Fibroblast of the aortic adventitia (primary cell): ENCODE data around the gene RASSF8. TPM values are rescaled to one million over a fixed set of nuclear protein-coding genes. Genes with fewer than 3 reads are reported as not detected.
"Not testable (repeated sequence)": the region's sequence is repeated elsewhere in the genome, so short reads cannot be mapped to it uniquely, and the experiment has no call there.

Experiments
- DNase-seq: peaks from one replicate; pipeline ENCODE4 v3.0.0-alpha.2; 2010; ENCODE audit warnings: low read depth
- H3K4me3 ChIP-seq: 2 replicates; pipeline ENCODE4 v1.5.1; 2011; ENCODE audit warnings: low read depth, mild to moderate bottlenecking, control low read depth, low read length, moderate library complexity
- CTCF ChIP-seq: IDR thresholded peaks from 2 replicates; pipeline ENCODE4 v1.5.1; 2011; ENCODE audit warnings: mild to moderate bottlenecking, low read length, control low read depth, inconsistent platforms; ENCODE audit not compliant: insufficient read depth
- total RNA-seq: library from RNA; depleted of rRNA; stranded (reverse); fragments of >200 nt; gene quantifications from 2 replicates; pipeline ENCODE4 v1.2.3, GENCODE V29; 2012; ENCODE audit warnings: low replicate concordance

RASSF8 gene
- total RNA-seq, 1 donor = 128 TPM

DNA sequence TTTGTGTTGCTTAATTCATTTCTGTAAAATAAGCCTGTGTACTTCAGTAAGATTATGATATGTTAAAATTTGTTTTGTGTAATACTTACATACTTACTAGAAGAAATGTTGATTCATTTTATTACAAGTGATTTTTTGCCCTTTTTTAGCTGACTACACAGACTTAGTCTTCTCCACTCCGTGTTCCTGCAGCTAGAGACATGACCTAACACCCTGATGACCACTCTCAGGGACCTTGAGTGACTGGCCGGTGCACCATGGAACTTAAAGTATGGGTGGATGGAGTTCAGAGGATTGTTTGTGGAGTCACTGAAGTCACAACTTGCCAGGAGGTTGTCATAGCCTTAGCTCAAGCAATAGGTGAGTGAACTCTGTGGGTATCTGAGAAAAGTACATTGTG, 96.6 kb downstream of the RASSF8 start:
- no peak overlapping the region for H3K4me3 ChIP-seq
- TF ChIP-seq CTCF = no peak
- DNase-seq = no peak

GRCh38 chr12:26056335-26056734, 97.9 kb downstream of the RASSF8 start:
- no peak overlapping the region for H3K4me3 ChIP-seq
- TF ChIP-seq CTCF = no peak
- peak; percentile 58 for DNase-seq

DNA sequence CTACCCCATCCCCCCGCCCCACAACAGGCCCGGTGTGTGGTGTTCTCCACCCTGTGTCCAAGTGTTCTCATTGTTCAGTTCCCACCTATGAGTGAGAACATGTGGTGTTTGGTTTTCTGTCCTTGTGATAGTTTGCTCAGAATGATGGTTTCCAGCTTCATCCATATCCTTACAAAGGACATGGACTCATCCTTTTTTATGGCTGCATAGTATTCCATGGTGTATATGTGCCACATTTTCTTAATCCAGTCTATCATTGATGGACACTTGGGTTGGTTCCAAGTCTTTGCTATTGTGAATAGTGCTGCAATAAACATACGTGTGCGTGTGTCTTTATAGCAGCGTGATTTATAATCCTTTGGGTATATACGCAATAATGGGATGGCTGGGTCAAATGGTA, 98.8 kb downstream of the RASSF8 start:
- H3K4me3 ChIP-seq, DNase-seq: not testable (repeated sequence)

DNA sequence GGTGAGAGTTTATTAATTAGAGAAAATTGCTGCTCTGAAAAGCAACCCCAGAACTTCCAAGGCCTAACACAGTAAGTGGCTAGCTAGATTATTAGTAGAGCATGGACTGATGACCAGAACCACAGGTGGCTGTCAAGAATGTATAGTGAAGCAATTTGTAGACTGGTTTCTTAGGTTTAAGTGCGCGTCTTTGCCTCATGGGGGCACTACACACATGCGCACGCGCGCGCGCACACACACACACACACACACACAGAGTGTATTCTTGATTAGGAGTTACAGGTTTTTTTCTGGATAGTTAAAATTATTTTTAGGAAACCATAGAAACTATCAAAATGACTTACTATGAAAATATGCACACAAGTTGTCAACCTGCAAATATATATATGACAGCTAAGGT, 99.8 kb downstream of the RASSF8 start:
- no peak for DNase-seq
- H3K4me3 ChIP-seq = no peak overlapping the region
- no peak for TF ChIP-seq CTCF

GRCh38 chr12:26058818-26059217, 100.3 kb downstream of the RASSF8 start:
- no peak overlapping the region for H3K4me3 ChIP-seq
- TF ChIP-seq CTCF = no peak
- DNase-seq = no peak

DNA sequence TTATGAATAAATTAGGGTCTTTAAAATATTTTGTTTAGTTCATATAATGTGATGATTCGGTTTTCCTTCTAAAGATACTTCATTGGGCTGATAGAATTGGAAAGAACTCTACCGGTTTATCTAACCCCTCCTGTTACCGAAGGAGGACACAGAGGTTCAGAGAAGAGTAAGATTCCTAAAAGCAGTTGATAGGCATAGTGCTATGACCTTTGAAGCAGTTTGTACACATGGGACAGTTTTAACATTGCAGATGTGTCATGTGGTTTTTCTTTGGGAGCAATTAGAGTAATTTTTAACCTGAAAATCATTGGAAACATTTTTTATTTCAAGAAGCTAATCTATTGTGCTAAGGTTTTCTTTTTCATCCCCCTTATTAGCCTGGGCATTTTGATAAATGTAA, 103.5 kb downstream of the RASSF8 start:
- no peak overlapping the region for H3K4me3 ChIP-seq
- TF ChIP-seq CTCF = no peak
- DNase-seq = no peak

- no peak overlapping the region for H3K4me3 ChIP-seq
- peak; percentile 58 for DNase-seq
- TF ChIP-seq CTCF = no peak
These were observed 104.1 kb downstream of the RASSF8 start for GRCh38 chr12:26062566-26062965.

- no peak overlapping the region for H3K4me3 ChIP-seq
- no peak for TF ChIP-seq CTCF
- DNase-seq = no peak
These were observed 107.0 kb downstream of the RASSF8 start for GRCh38 chr12:26065451-26065850.
